NCI-H128 (cell line): ENCODE results near the gene SCAF4.
"Not testable (repeated sequence)": the region's sequence is repeated elsewhere in the genome, so short reads cannot be mapped to it uniquely, and the experiment has no call there.

Experiments
- DNase-seq: peaks from one replicate; lab custom pipeline; 2025; ENCODE audit not compliant: unreplicated experiment; lab: John Stamatoyannopoulos, UW

The SCAF4 gene

GRCh38 chr21:31743712-31744111, 11.8 kb upstream of the SCAF4 start:
- no peak for DNase-seq

DNA sequence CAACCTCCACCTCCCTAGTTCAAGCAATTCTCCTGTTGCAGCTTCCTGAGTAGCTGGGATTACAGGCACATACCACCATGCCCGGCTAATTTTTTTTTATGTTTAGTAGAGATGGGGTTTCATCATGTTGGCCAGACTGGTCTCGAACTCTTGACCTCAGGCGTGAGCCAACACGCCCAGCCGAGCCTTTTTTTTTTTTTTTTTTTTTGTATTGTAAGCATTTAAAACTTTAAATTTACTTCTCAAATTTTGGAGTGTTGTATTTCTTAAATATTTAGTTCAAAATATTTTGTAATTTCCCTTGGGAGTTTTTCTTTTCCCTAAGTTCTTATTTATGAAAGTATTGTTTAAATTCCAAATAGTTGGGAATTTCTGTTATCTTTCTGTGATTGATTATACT, 9.2 kb upstream of the SCAF4 start:
- no peak for DNase-seq

GRCh38 chr21:31737586-31738397, 5.9 kb upstream of the SCAF4 start:
- DNase-seq = not testable (repeated sequence)

DNA sequence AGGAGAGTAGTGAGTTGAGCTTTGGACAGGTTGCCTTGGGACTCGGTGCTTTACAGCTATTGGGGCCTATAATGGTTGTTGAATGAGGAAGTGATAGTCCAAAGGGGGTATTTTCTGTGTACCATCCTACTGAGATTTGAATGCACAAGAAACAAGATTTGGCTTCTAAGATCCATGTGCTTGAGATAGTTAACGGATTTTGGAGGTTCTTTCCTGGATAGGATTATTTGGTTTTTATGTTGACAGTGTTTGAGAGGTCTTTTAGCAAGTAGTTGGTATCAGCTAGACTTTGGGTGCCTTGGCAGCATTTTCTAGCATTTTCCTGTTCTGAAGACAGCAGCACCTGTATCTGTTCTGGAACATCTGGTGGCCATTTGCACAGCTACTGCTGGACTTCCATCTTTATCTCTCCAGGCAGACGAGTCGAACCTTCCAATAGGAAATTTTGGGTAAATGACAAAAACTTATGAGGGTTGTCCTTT, 3.6 kb upstream of the SCAF4 start:
- no peak for DNase-seq

DNA sequence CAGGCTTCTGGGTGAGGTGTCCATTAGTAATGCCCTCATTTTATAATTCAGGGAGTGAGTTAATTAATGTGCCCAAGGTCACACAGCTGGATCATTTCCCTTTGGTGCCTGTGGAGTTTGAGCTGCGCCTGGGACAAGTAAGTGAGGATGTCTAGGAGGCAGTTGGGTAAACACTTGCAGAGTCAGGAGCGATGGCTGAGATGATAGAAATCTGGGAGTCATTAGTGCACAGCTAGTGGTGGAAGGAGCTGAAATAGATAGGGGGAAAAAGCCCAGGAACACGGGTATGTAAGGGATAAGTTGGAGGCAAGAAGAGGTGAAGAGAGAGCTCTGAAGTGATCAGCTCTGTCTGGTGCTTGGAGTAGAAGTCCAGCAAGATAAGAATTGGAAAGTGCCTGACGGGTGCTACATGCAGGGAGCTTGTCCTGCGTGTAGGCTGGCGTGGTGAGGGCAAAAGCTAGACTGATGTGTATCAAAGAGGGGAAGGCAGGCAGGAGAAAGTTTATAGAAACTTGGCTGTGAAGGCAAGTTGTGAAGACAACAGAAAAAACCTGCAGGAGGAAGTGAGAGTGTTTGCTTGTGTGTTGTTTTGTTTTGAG, 1.7 kb upstream of the SCAF4 start:
- DNase-seq = no peak

- DNase-seq = no peak
Measured at GRCh38 chr21:31732597-31733550, 956 bp upstream of the SCAF4 start.

DNA sequence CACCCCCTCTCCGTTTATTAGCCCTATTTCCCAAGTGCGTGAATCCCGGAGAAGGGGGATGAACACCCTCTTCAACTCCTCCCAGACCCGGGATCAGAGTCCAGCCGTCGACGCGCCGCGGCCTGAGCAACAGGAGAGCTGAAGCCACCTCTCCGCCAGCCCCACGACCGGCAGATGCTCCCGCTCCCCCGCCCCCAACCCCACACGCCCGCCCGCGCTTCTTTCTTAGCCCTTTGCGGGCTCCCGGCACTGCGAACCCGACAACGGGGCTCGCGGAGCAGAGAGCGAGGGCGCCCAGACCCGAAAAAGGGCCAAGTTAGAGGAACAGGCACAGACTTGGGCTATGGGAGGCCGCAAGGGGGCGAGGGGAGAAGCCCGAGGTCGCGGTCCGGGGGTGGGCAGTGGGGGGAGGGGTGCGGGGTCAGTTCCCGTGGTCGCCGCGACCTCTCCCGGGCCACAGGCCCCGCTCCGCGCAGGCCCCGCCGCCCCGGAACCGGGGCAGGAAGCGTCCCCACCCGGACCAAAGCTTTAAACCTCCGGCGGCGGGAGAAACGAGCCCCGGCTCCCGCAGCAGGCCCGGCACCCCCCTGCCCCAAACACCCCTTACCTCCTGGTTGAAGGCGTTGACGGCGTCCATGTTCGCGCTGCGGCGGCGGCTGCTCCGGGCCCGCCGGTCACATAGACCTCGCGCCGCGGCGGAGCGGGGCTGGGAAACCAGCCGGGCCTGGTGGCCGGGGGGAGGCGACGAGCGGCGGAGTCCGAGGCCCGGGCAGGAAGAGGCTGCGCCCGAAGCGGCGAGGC, 662 bp downstream of the SCAF4 start:
- no peak for DNase-seq

DNA sequence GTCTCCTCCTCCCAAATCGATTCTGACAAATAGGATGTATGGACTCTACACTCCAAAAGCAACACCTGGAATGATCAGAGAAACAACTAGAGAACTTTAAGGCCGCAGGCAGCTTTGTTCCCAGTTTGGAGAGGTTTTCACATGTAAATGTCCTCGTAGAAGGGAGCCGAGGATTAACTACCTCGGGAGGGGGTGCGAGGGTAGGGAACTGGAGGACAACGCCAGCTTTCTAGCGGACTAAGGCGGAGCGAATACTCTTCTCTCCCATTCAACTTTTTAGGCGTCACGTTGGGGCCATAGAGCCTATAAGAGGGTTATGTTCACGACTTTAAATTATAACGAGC, 1.2 kb downstream of the SCAF4 start:
- DNase-seq = no peak

DNA sequence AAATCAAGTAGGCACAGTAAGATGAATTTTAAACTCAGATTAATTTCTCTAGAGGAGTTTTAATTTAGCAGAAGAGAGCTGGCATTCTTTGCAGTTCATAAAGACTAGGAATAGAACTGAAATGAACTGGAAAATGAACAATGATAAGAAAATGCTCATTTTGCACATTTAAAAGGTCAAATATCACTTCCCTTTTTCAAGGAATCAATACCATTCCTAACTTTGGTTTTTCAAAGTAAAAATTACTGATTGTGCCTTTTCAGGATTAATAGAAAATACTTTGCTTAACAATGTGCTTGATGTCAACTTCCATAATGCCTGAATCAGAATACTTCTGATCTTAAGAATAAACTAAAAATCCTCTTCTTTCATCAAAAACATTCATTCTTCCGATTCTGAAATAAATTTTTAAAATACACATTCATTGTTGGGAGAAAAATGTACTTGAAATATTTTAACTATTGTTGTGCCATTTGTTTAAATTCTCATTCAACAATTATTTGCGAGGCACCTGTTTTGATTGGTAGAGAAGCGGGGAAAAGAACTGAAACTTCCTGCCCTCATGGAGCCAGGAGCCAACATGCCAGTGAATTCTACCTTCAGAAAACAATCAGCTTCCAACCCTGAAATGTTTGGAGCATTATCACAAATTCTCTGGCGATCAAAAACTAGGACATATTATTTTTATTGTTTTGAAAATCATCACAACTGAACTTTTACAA, 2.1 kb downstream of the SCAF4 start:
- no peak for DNase-seq

- no peak for DNase-seq
Measured at GRCh38 chr21:31728952-31729351, 3.0 kb downstream of the SCAF4 start.

DNA sequence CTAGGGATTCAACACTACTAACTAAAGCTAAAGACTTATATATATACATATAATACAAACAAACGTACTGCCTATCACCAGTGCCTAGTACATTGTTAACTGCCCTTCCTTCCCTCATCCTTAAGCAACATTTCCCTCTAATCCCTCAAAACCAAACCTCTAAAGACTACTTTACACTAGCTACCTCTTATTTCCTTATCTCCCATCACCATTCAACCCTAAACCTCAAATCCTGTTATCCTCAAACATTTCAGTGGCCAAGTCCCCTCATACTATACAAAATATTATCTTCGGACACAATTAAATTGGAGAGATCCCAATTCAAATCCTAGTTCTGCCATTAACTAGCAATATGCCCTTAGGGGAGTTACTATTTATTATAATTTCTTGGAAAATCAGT, 3.7 kb downstream of the SCAF4 start:
- DNase-seq = no peak

DNA sequence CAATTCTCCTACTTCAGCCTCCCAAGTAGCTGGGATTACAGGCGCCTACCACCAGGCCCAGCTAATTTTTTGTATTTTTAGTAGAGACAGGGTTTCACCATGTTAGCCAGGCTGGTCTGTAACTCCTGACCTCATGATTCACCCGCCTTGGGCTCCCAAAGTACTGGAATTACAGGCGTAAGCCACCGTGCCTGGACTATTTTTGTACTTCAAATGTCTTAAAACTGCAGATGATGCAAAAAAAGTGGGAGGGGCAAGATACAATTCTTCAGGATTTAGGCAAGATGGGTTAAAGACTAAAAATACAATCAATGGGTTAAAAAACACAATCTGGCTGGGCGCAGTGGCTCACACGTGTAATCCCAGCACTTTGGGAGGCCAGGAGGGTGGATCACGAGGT, 4.7 kb downstream of the SCAF4 start:
- DNase-seq = no peak

GRCh38 chr21:31726407-31726806, 5.5 kb downstream of the SCAF4 start:
- no peak for DNase-seq

GRCh38 chr21:31725202-31725839, 6.6 kb downstream of the SCAF4 start:
- DNase-seq = no peak

DNA sequence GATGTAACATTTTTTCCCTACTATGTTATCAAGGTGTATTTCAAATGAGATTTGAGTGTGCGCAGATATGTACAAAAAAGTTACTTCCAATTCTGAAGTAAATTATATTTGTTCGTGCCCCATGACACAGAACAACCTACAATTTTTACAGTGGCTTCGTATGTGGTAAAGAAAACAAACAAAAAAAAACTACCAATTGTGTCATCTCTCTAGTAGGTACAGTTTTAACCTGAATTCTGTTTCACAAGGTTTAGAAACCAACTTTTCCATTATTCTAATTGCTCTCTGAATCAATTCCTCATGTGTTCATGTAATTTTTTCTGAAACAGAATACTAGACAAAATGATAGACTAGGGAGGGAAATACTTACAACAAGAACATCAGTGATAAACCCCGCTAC, 7.4 kb downstream of the SCAF4 start:
- DNase-seq = no peak

- no peak for DNase-seq
Measured at GRCh38 chr21:31721381-31721780, 10.5 kb downstream of the SCAF4 start.

GRCh38 chr21:31720739-31721138, 11.2 kb downstream of the SCAF4 start:
- DNase-seq = no peak

DNA sequence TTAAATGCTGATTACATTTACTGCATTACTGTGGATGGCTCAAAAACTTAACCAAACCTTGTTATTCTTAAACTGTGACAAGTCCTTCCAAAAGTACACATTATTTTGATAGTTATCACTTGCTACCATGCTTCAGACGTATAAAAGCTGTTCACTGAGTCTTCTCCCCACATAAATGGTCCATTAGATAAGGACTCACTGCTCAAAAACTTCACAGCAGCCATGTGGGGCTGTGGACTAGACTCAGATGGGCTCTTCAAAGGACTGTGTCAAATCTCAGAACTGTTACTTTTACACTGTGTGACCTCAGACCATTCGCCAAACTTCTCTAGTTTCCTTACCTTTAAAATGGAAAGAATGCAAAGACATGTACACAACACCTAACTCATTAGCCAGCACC, 11.6 kb downstream of the SCAF4 start:
- DNase-seq = no peak

DNA sequence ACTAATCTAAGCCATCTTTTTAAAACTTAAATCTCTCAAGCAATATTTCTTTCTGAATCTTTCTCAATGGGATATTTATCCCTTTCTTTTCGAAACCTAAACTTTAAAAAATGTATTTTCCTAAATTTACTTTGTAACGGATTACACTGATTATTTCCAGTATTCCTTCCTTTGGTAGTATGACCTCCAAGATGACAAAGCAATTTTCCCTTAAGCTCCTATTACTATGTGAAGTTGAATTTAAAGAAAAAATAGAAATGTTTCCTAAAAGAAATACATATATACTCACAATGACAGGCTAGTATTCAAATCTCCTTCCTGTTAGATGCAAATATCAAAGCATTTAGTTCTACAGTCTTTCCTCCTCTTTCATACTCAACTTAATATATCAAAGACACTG, 15.8 kb downstream of the SCAF4 start:
- no peak for DNase-seq
